Measurements from ENCODE around the gene TP73. TPM values are rescaled to one million over a fixed set of nuclear protein-coding genes. Genes with fewer than 3 reads are reported as not detected.

Gene TP73
- total RNA-seq, 1 experiment from 2014 or later: 2.0 TPM

- no peak for DNase-seq (ENCODE audit: low spot score)
These were observed 74.9 kb downstream of the TP73 start for GRCh38 chr1:3727042-3727824.

GRCh38 chr1:3727825-3728776 is 75.8 kb downstream of the TP73 start:
- DNase-seq (ENCODE audit: low spot score): no peak

GRCh38 chr1:3729594-3730542 is 77.6 kb downstream of the TP73 start:
- DNase-seq (ENCODE audit: low spot score): no peak

- DNase-seq (ENCODE audit: low spot score): no peak
These were observed 78.4 kb downstream of the TP73 start for GRCh38 chr1:3730543-3731247.

- no peak for DNase-seq (ENCODE audit: low spot score)
These were observed 79.5 kb downstream of the TP73 start for GRCh38 chr1:3731583-3732433.

- no peak for DNase-seq (ENCODE audit: low spot score)
These were observed 80.2 kb downstream of the TP73 start for GRCh38 chr1:3732434-3733093.

GRCh38 chr1:3733094-3733882 is 81.0 kb downstream of the TP73 start:
- DNase-seq (ENCODE audit: low spot score): no peak

- DNase-seq (ENCODE audit: low spot score): no peak
These were observed 81.7 kb downstream of the TP73 start for GRCh38 chr1:3733883-3734589.

GRCh38 chr1:3734602-3735001 is 82.3 kb downstream of the TP73 start:
- no peak for DNase-seq (ENCODE audit: low spot score)

- DNase-seq (ENCODE audit: low spot score): no peak
These were observed 82.8 kb downstream of the TP73 start for GRCh38 chr1:3735027-3735681.

- DNase-seq (ENCODE audit: low spot score): no peak
These were observed 83.4 kb downstream of the TP73 start for GRCh38 chr1:3735688-3736087.

GRCh38 chr1:3736131-3736561 is 83.8 kb downstream of the TP73 start:
- DNase-seq (ENCODE audit: low spot score): no peak

- DNase-seq (ENCODE audit: low spot score): no peak
These were observed 84.4 kb downstream of the TP73 start for GRCh38 chr1:3736708-3737107.

- no peak for DNase-seq (ENCODE audit: low spot score)
These were observed 86.6 kb downstream of the TP73 start for GRCh38 chr1:3738943-3739342.

GRCh38 chr1:3740042-3740441 is 87.7 kb downstream of the TP73 start:
- no peak for DNase-seq (ENCODE audit: low spot score)

- DNase-seq (ENCODE audit: low spot score): no peak
These were observed 88.4 kb downstream of the TP73 start for GRCh38 chr1:3740752-3741151.

All from H4 (cell line).